Bronchial epithelial cell (primary cell): ENCODE data around the gene FOXJ2. TPM values are rescaled to one million over a fixed set of nuclear protein-coding genes. Genes with fewer than 3 reads are reported as not detected.
A peak's percentile ranks its signal among the peaks of the same experiment; 100 is the strongest.

Experiments
- DNase-seq: peaks from one replicate; pipeline ENCODE4 v3.0.0-alpha.2; 2010; ENCODE audit warnings: low read depth
- FAIRE-seq: peaks from 2 replicates; lab custom pipeline; 2011; peaks lifted over from hg19 to GRCh38; lab: Jason Lieb, UNC
- H3K27me3 ChIP-seq: 2 replicates; pipeline ENCODE4 v1.5.1; 2011; ENCODE audit warnings: low read length; ENCODE audit not compliant: control insufficient read depth, insufficient read depth
- H3K36me3 ChIP-seq: 2 replicates; pipeline ENCODE4 v1.5.1; 2011; ENCODE audit warnings: low read length; ENCODE audit not compliant: control insufficient read depth, insufficient read depth
- H3K4me3 ChIP-seq: 2 replicates; pipeline ENCODE4 v1.5.1; 2011; ENCODE audit warnings: mild to moderate bottlenecking, low read depth, low read length, control low read depth
- CTCF ChIP-seq: IDR thresholded peaks from 2 replicates; pipeline ENCODE4 v1.5.1; 2011; ENCODE audit warnings: mild to moderate bottlenecking, moderate library complexity, low read length, control low read depth, inconsistent platforms; ENCODE audit not compliant: insufficient read depth, severe bottlenecking
- total RNA-seq: library from RNA; depleted of rRNA; stranded (reverse); fragments of >200 nt; gene quantifications from 2 replicates; pipeline ENCODE4 v1.2.1, GENCODE V29; 2014

Gene FOXJ2
- total RNA-seq, 1 donor from 2014 or later = 3.4 TPM

- H3K27me3 ChIP-seq = no peaks in the 10 kb centered on the region
- no peak for FAIRE-seq
- peaks cover 3% of the 10 kb centered on the region for H3K36me3 ChIP-seq
- TF ChIP-seq CTCF = no peak
- peak; percentile 71 for DNase-seq
- H3K4me3 ChIP-seq = peak overlapping the region; percentile 5
These were observed 6.2 kb downstream of the FOXJ2 start for GRCh38 chr12:8038659-8039114.

GRCh38 chr12:8040791-8041190 lies 8.3 kb downstream of the FOXJ2 start:
- no peaks in the 10 kb centered on the region for H3K27me3 ChIP-seq
- FAIRE-seq (no peak), DNase-seq (no peak)
- H3K4me3 ChIP-seq = no peak overlapping the region
- peaks cover 8% of the 10 kb centered on the region for H3K36me3 ChIP-seq
- no peak for TF ChIP-seq CTCF

GRCh38 chr12:8045952-8046944 lies 13.7 kb downstream of the FOXJ2 start:
- H3K4me3 ChIP-seq = no peak overlapping the region
- no peaks in the 10 kb centered on the region for H3K27me3 ChIP-seq
- FAIRE-seq (no peak), DNase-seq (peak; percentile 59)
- H3K36me3 ChIP-seq = peaks cover 19% of the 10 kb centered on the region
- peak; percentile 78 for TF ChIP-seq CTCF

- Histone ChIP-seq H3K36me3 (peaks cover 19% of the 10 kb centered on the region), H3K4me3 (no peak overlapping the region), H3K27me3 (no peaks in the 10 kb centered on the region)
- no peak for TF ChIP-seq CTCF
- FAIRE-seq = no peak
- DNase-seq = no peak
These were observed 15.3 kb downstream of the FOXJ2 start for GRCh38 chr12:8047842-8048241.

- TF ChIP-seq CTCF = no peak
- Histone ChIP-seq H3K4me3 (no peak overlapping the region), H3K27me3 (no peaks in the 10 kb centered on the region), H3K36me3 (peaks cover 19% of the 10 kb centered on the region)
- FAIRE-seq = no peak
- no peak for DNase-seq
These were observed 16.4 kb downstream of the FOXJ2 start for GRCh38 chr12:8048906-8049305.
